K562 treated with DMSO at 1 percent for 48 hours (cell line): ENCODE data around the gene FAM89B. TPM values are rescaled to one million over a fixed set of nuclear protein-coding genes. Genes with fewer than 3 reads are reported as not detected.

Experiments used
- total RNA-seq: library from RNA; unstranded; fragments of 300-600 nt; gene quantifications from 2 replicates; pipeline ENCODE4 v1.2.3, GENCODE V29; 2022; ENCODE audit warnings: low replicate concordance; ENCODE audit errors: extremely low read depth

The FAM89B gene
- total RNA-seq: not detected in 2 replicates

GRCh38 chr11:65572356-65573051 is at the start of gene FAM89B:
FAM89B (plus strand) TSS chr11:65572538; CDS start chr11:65572670, 132 bp downstream.

DNA sequence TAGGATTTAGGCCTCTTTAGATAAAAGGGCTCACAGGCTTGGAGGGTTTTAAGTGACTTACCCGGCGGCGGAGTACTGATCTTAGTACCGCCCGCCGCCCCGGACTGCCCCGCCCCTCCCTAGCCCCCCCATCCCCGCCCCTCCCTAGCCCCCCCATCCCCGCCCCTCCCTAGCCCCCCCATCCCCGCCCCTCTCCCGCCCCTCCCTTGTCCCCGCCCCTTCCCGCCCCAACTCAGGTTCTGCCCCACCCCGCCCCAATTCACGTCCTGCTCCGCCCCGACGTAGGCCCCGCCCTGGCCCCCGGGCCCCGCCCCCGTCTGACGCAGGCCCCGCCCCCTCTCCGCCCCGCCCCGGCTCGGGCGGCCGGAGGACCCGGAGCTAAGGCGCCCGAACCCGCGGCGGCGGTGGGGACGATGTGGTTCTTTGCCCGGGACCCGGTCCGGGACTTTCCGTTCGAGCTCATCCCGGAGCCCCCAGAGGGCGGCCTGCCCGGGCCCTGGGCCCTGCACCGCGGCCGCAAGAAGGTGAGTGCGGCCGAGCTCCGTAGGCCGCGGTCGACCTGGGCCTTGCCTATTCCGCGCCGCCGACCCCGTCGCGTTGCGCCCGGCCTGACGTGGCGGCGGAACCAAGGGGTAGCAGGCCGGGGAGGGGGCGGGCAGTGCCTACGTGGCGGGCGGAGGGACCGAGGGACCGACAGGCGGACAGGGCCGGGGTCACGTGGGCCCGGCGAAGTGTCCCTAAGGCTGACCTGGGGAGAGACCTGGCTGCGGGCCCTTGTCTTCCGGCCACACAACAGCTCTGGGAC is 47.4 kb upstream of the FAM89B start, which contains the start of gene SCYL1:
Gene SCYL1 (plus strand): TSS at position 343 of the 805 bp plus-strand sequence. CDS start 71 bp downstream, at position 414.

GRCh38 chr11:65558002-65558929 is 14.1 kb upstream of the FAM89B start, which contains the start of gene LTBP3:
LTBP3 (minus strand) TSS chr11:65558359; CDS start chr11:65557959, 400 bp downstream.

GRCh38 chr11:65569973-65570918 is 2.1 kb upstream of the FAM89B start, which contains the start of gene ZNRD2:
ZNRD2 (plus strand) TSS chr11:65570477; CDS start chr11:65570492, 15 bp downstream.

DNA sequence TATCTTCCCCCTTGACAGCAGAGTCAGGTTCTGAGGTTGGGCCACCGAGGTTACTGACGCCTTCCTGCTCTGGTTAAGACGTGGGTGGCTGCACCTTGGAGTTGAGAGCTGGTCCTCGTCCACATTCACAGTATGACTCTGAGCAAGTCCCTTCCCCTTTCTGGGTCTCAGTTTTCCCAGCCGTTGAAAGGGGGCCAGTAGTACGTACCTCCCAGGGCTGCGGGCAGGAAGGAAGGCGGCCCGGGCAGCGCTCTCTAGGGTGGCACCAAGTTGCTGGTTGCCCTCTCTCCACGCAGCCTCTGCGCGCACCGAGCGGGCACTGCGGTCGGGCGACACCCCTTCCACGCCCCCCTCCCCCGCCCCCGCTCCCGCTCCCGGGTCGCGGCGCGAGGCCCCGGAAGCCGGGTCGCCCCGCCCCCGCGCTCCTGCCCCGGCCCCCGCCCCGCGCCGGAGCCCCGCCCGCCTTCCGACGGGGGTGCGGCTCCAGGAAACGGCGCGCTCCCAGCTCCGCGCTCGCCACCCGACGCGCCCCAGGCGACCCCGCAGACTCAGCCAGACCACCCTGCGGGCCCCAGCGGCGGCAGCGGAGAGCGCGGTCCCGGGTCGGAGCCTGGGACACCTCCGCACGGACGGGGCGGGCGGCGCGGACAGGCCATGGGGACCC is 3.4 kb downstream of the FAM89B start, which contains the start of gene EHBP1L1:
Gene EHBP1L1 (plus strand): TSS at position 486 of the 664 bp plus-strand sequence. CDS start 250 bp downstream, outside the sequence.

DNA sequence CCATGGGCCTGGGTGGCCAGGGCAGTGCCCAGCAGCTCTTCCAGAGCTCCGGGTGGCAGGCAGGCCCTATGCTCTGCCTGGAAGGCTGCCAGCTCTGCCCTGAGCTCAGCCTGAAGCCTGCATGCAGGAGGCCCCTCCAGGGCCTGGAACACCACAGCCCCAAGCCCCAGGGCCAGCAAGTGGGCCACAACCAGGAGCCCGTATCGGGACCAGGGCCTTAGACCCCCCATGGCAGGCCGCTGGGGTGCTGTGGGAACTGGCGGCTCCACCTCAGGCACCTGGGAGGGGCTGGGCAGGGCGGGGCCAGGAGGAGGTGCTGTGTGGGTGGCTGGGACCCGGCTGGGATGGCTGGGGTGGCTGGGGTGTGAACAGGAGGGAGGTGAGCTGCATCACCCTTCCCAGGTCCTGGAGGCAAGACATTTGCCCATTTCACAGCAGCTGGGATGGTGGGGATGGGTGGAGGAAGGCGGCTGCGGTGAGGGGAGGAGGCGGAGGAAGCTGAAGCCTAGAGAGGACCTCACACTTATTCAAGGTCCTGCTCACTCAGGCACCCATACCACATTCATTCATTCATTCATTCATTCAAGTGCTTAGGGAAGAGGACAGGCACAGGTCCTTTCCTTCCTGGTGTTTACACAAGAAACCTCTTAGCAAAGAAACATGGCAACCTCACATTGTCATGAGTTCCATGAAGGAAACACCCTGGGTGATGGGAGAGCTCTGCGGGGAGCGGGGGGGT is 23.4 kb downstream of the FAM89B start, which contains the start of gene KCNK7:
Gene KCNK7 (minus strand): TSS at position 258 of the 739 bp plus-strand sequence. CDS start 28 bp downstream, at position 230.

DNA sequence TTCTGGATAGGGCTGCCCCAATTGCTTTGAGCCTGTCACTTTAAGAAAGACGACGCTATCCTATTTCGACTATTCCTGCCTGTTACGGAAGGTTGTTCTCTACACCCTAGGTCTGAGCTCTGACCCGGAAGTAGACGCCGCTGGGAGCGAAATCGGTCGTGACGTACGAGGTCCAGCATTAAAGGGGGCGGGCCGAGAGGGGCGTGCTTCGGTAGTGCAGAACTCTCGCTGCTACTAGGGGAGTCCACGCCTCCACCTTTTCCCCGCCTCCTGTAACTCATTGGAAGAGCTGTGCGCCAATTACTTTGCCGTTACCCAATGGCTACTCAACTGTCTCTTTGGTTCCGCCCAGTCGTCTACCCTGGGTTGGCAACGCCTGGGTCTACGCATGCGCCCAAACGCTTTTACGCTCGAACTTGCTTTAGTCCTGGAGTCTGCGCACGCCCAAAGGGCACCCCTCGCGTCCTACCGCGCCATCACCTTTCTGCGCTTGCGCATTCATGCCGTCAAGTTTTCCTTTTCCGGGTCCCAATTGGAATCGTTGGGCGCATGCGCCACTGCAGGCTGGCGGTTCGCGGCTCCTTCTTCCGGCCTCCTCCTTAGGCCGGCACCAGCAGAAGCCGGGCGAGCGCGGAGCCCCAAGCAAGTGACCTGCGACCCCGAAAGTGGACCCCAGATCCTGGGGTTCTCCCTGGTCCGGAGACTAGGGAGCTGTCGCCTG is 43.1 kb downstream of the FAM89B start, which contains the start of gene PCNX3:
Gene PCNX3 (plus strand): TSS at position 548 of the 721 bp plus-strand sequence. CDS start 536 bp downstream, outside the sequence.

Other genes with a start within 250 kb of the FAM89B start
- gene DPF2, start 238.7 kb upstream of the FAM89B start, total RNA-seq: 1,832 TPM in 1 of 2 replicates, not detected in the other
- not detected in 2 replicates for gene TIGD3, start 217.8 kb upstream of the FAM89B start, total RNA-seq
- not detected in 2 replicates for gene SLC25A45, start 189.9 kb upstream of the FAM89B start, total RNA-seq
- gene FRMD8, start 185.9 kb upstream of the FAM89B start, total RNA-seq: not detected in 2 replicates
- gene NEAT1, start 149.7 kb upstream of the FAM89B start, total RNA-seq: 149 TPM in 1 of 2 replicates, not detected in the other
- gene MALAT1, start 73.5 kb upstream of the FAM89B start, total RNA-seq: not detected in 2 replicates
- not detected in 2 replicates for gene SCYL1, start 47.5 kb upstream of the FAM89B start, total RNA-seq
- gene LTBP3, start 14.2 kb upstream of the FAM89B start, total RNA-seq: not detected in 2 replicates
- not detected in 2 replicates for gene ZNRD2, start 2.1 kb upstream of the FAM89B start, total RNA-seq
- gene EHBP1L1, start 3.5 kb downstream of the FAM89B start, total RNA-seq: not detected in 2 replicates
- not detected in 2 replicates for gene KCNK7, start 23.3 kb downstream of the FAM89B start, total RNA-seq
- 226 TPM in 1 of 2 replicates, not detected in the other for gene MAP3K11, start 41.7 kb downstream of the FAM89B start, total RNA-seq
- gene PCNX3, start 43.2 kb downstream of the FAM89B start, total RNA-seq: not detected in 2 replicates
- 104 TPM in 1 of 2 replicates, not detected in the other for gene SIPA1, start 65.6 kb downstream of the FAM89B start, total RNA-seq
- gene RELA, start 90.4 kb downstream of the FAM89B start, total RNA-seq: not detected in 2 replicates
- not detected in 2 replicates for gene KAT5, start 139.7 kb downstream of the FAM89B start, total RNA-seq
- not detected in 2 replicates for gene RNASEH2C, start 148.3 kb downstream of the FAM89B start, total RNA-seq
- not detected in 2 replicates for gene AP5B1, start 208.4 kb downstream of the FAM89B start, total RNA-seq
- gene OVOL1, start 214.5 kb downstream of the FAM89B start, total RNA-seq: not detected in 2 replicates